IMR-90 (cell line): Measurements from ENCODE around the gene ASIC2. TPM values are rescaled to one million over a fixed set of nuclear protein-coding genes. Genes with fewer than 3 reads are reported as not detected.

Source experiments
- ATAC-seq: fragments of 200-7000 bp; cut with Tn5 transposase; 2 replicates; pipeline ENCODE4 v1.9.1; 2020; ENCODE audit warnings: low read depth, mild to moderate bottlenecking, moderate library complexity
- BruUV-seq: library from RNA; stranded (reverse); fragments of 400-500 nt; replicated peaks from 2 replicates; lab custom pipeline; 2021; lab: Mats Ljungman, UMichigan
- CTCF ChIA-PET: fragments of 300-600 bp; formaldehyde crosslinking; extraction: SDS; loops from one replicate; lab custom pipeline; 2021; ENCODE audit warnings: antibody characterized with exemption; lab: Yijun Ruan, JAX
- POLR2A ChIA-PET: fragments of 300-600 bp; sonication (Branson Sonifier 250); formaldehyde crosslinking; loops from one replicate; lab custom pipeline; 2022; ENCODE audit warnings: antibody characterized with exemption; ENCODE audit not compliant: unreplicated experiment; lab: Charles Lee
- DNase-seq: peaks from one replicate; pipeline ENCODE4 v3.0.0; 2013
- H2AFZ ChIP-seq: replicated peaks from 2 replicates; pipeline ENCODE3; 2013; ENCODE audit warnings: low read length, mild to moderate bottlenecking; ENCODE audit not compliant: poor library complexity
- H2AK5ac ChIP-seq: 2 replicates; pipeline ENCODE4 v1.6.1; 2013; ENCODE audit warnings: low read depth, low read length, inconsistent platforms
- H2AK9ac ChIP-seq: replicated peaks from 2 replicates; pipeline ENCODE3; 2013; ENCODE audit warnings: mild to moderate bottlenecking, low read depth, low read length, moderate library complexity; ENCODE audit not compliant: poor library complexity
- H2BK120ac ChIP-seq: 2 replicates; pipeline ENCODE4 v1.6.1; 2013; ENCODE audit warnings: low read depth, low read length, inconsistent platforms
- H2BK15ac ChIP-seq: 3 replicates; pipeline ENCODE4 v1.6.1; 2013; ENCODE audit warnings: low read depth, low read length, inconsistent platforms
- H2BK20ac ChIP-seq: 2 replicates; pipeline ENCODE4 v1.6.1; 2013; ENCODE audit warnings: low read depth, mild to moderate bottlenecking, inconsistent platforms, low read length, moderate library complexity
- H2BK5ac ChIP-seq: 2 replicates; pipeline ENCODE4 v1.6.1; 2013; ENCODE audit warnings: mild to moderate bottlenecking, low read depth, low read length, inconsistent platforms; ENCODE audit not compliant: poor library complexity, severe bottlenecking
- H3K14ac ChIP-seq: replicated peaks from 2 replicates; pipeline ENCODE4 v1.6.1; 2013; ENCODE audit warnings: low read depth, low read length, inconsistent platforms
- H3K18ac ChIP-seq: 2 replicates; pipeline ENCODE4 v1.6.1; 2013; ENCODE audit warnings: low read depth, low read length, control low read depth
- H3K23ac ChIP-seq: 2 replicates; pipeline ENCODE4 v1.6.1; 2013; ENCODE audit warnings: low read depth, low read length, inconsistent platforms
- H3K27ac ChIP-seq: 2 replicates; pipeline ENCODE4 v1.5.1; 2013; ENCODE audit warnings: mild to moderate bottlenecking, control low read depth, low read length; ENCODE audit not compliant: insufficient read depth
- H3K27me3 ChIP-seq: 2 replicates; pipeline ENCODE4 v1.6.1; 2013; ENCODE audit warnings: low read length; ENCODE audit not compliant: control insufficient read depth, insufficient read depth
- H3K36me3 ChIP-seq: 2 replicates; pipeline ENCODE4 v1.6.1; 2013; ENCODE audit warnings: low read length, mixed read lengths; ENCODE audit not compliant: control insufficient read depth, insufficient read depth
- H3K4ac ChIP-seq: 2 replicates; pipeline ENCODE4 v1.6.1; 2013; ENCODE audit warnings: low read depth, low read length, inconsistent platforms
- H3K4me1 ChIP-seq: 2 replicates; pipeline ENCODE4 v1.6.1; 2013; ENCODE audit warnings: low read length, mixed read lengths; ENCODE audit not compliant: control insufficient read depth, insufficient read depth
- H3K4me2 ChIP-seq: 2 replicates; pipeline ENCODE4 v1.6.1; 2013; ENCODE audit warnings: low read depth, mild to moderate bottlenecking, control low read depth, low read length, moderate library complexity
- H3K4me3 ChIP-seq: 2 replicates; pipeline ENCODE4 v1.5.1; 2013; ENCODE audit warnings: low read depth, mild to moderate bottlenecking, control low read depth, low read length, moderate library complexity; ENCODE audit not compliant: insufficient read depth
- H3K56ac ChIP-seq: 2 replicates; pipeline ENCODE4 v1.6.1; 2013; ENCODE audit warnings: low read length, inconsistent platforms; ENCODE audit not compliant: insufficient read depth; ENCODE audit errors: extremely low read depth
- H3K79me1 ChIP-seq, 2 experiments: 2 replicates each; pipeline ENCODE4 v1.6.1; 2013; ENCODE audit warnings: low read length in 2 of 2, inconsistent platforms in 1 of 2, low read depth in 1 of 2
- H3K9ac ChIP-seq: 2 replicates; pipeline ENCODE4 v1.6.1; 2013; ENCODE audit warnings: low read depth, low read length, control low read depth
- H3K9me1 ChIP-seq: 2 replicates; pipeline ENCODE4 v1.6.1; 2013; ENCODE audit warnings: low read length, inconsistent platforms; ENCODE audit not compliant: insufficient read depth
- H3K9me3 ChIP-seq: 2 replicates; pipeline ENCODE4 v1.6.1; 2013; ENCODE audit warnings: low read length; ENCODE audit not compliant: control insufficient read depth, insufficient read depth
- H4K20me1 ChIP-seq: 2 replicates; pipeline ENCODE4 v1.6.1; 2013; ENCODE audit warnings: low read length, inconsistent platforms; ENCODE audit not compliant: insufficient read depth
- H4K5ac ChIP-seq: 2 replicates; pipeline ENCODE4 v1.6.1; 2013; ENCODE audit warnings: mild to moderate bottlenecking, low read depth, low read length, control low read depth
- H4K8ac ChIP-seq, 2 experiments: 2 replicates each; pipeline ENCODE4 v1.6.1; 2013; ENCODE audit warnings: low read depth in 2 of 2, low read length in 2 of 2, control low read depth in 1 of 2, inconsistent platforms in 1 of 2
- H4K91ac ChIP-seq: 2 replicates; pipeline ENCODE4 v1.6.1; 2013; ENCODE audit warnings: low read depth, low read length, inconsistent platforms; ENCODE audit not compliant: insufficient read depth
- NFE2L2 ChIP-seq: fragments of 150-350 bp; IDR thresholded peaks from 2 replicates; pipeline ENCODE4 v1.6.1; 2016; ENCODE audit warnings: low read depth, mild to moderate bottlenecking, low read length
- POLR2A ChIP-seq: IDR thresholded peaks from 2 replicates; pipeline ENCODE4 v1.6.1; 2012; ENCODE audit warnings: mild to moderate bottlenecking, low read depth, low read length
- RAD21 ChIP-seq: IDR thresholded peaks from 2 replicates; pipeline ENCODE4 v1.6.1; 2012; ENCODE audit warnings: low read length, improper control_type of control experiment
- RCOR1 ChIP-seq: IDR thresholded peaks from 2 replicates; pipeline ENCODE4 v1.6.1; 2012; ENCODE audit warnings: mild to moderate bottlenecking, low read length, improper control_type of control experiment; ENCODE audit not compliant: insufficient replicate concordance
- SMC3 ChIP-seq: fragments of 150-350 bp; IDR thresholded peaks from 2 replicates; pipeline ENCODE4 v1.6.1; 2016; ENCODE audit warnings: low read depth, mild to moderate bottlenecking, antibody characterized with exemption, low read length, moderate library complexity
- WGBS, 2 experiments: methylation state at CpG; one replicate each; pipeline versions ENCODE4 v1.1.5 to v1.1.7; 2013; ENCODE audit warnings: missing lambda C conversion rate in 2 of 2; ENCODE audit not compliant: insufficient read length in 1 of 2; ENCODE audit errors: extremely low coverage in 2 of 2; 5-methylcytosine and 5-hydroxymethylcytosine counted together
- dilution Hi-C: fragments of 300-500 bp; cut with HindIII; formaldehyde crosslinking; loops from one replicate; pipeline ENCODE4 v1.14.3; 2018; ENCODE audit warnings: low sequenced_read_pairs; ENCODE audit not compliant: unreplicated experiment
- in situ Hi-C: fragments of 300-500 bp; cut with MboI; formaldehyde crosslinking; loops from 3 replicates; pipeline ENCODE4 v1.14.3; 2019; ENCODE audit warnings: low sequenced_read_pairs, inconsistent platforms, mixed read lengths
- intact Hi-C: fragments of 100-400 bp; cut with micrococcal nuclease; formaldehyde crosslinking; loops from 2 replicates; pipeline ENCODE4 v1.10.0; 2022
- polyA plus RNA-seq, 3 experiments: library from polyadenylated mRNA; depleted of rRNA; stranded (reverse); fragments of >200 nt; gene quantifications; 2 replicates each; pipeline ENCODE4 v1.2.3, GENCODE V29; 2012; ENCODE audit warnings: low replicate concordance in 1 of 3
- total RNA-seq: library from RNA; depleted of rRNA; stranded (reverse); fragments of >200 nt; gene quantifications from 2 replicates; pipeline ENCODE4 v1.2.3, GENCODE V29; 2012
- TF ChIP-seq, protein P1 (sequence below): conservative IDR thresholded peaks from 2 replicates; pipeline ENCODE4 v1.5.1; 2012; ENCODE audit warnings: mild to moderate bottlenecking, low read depth, low read length, improper control_type of control experiment

Gene ASIC2
- total and polyA plus RNA-seq, 2 of the 4 experiments (the other 2 are of a cell fraction): under 0.01 to 0.15 TPM

DNA sequence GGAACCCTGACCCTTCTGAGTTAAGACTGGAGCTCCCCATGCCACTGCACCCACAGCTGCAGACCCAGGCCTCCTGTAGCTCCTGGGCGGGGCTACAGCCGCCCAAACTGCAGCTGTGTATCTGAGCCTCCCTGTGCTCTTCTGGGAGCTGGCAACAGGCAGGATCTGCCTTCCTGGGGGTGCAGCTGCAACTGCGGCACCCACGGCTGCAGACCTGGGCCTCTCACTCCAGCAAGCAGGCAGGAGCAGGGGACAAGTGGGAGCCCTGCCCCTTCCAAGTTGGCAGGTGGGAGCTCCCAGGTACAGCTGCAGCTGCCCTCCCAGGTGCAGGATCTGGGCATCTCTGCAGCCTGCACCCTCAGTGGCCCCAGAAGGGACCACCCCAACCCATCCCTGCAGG, 259.9 kb downstream of the ASIC2 start:
- ChIA-PET CTCF (no interaction called here), POLR2A (no interaction called here)
- Histone ChIP-seq H3K4me2 (no peak overlapping the region), H2BK15ac (no peak overlapping the region), H3K79me1 (no peaks in the 10 kb centered on the region), H3K14ac (no peak overlapping the region), H4K20me1 (no peaks in the 10 kb centered on the region), H3K9me1 (no peaks in the 10 kb centered on the region), H3K4me1 (no peaks in the 10 kb centered on the region), H2AK5ac (no peak overlapping the region), H3K4ac (no peak overlapping the region), H2BK20ac (no peak overlapping the region), H3K9me3 (no peaks in the 10 kb centered on the region), H3K23ac (no peak overlapping the region), H4K8ac (no peak overlapping the region), H4K91ac (no peak overlapping the region), H3K36me3 (no peaks in the 10 kb centered on the region), H3K9ac (no peak overlapping the region), H2AFZ (no peak overlapping the region), H2BK120ac (no peak overlapping the region), H2AK9ac (no peak overlapping the region), H3K4me3 (no peak overlapping the region), H3K18ac (no peak overlapping the region), H2BK5ac (no peak overlapping the region), H4K5ac (no peak overlapping the region), H3K27ac (no peak overlapping the region), H3K56ac (no peak overlapping the region), H3K27me3 (no peaks in the 10 kb centered on the region; the same call in 1 of the 2 replicates)
- 67% methylated on average over 3 of the region's 4 CpGs; no CpG with 5 or more reads in 1 of the 2 experiments for WGBS, 2 experiments
- TF ChIP-seq POLR2A (no peak), NFE2L2 (no peak), SMC3 (no peak), RAD21 (no peak), RCOR1 (no peak)
- TF ChIP-seq, protein P1, sequence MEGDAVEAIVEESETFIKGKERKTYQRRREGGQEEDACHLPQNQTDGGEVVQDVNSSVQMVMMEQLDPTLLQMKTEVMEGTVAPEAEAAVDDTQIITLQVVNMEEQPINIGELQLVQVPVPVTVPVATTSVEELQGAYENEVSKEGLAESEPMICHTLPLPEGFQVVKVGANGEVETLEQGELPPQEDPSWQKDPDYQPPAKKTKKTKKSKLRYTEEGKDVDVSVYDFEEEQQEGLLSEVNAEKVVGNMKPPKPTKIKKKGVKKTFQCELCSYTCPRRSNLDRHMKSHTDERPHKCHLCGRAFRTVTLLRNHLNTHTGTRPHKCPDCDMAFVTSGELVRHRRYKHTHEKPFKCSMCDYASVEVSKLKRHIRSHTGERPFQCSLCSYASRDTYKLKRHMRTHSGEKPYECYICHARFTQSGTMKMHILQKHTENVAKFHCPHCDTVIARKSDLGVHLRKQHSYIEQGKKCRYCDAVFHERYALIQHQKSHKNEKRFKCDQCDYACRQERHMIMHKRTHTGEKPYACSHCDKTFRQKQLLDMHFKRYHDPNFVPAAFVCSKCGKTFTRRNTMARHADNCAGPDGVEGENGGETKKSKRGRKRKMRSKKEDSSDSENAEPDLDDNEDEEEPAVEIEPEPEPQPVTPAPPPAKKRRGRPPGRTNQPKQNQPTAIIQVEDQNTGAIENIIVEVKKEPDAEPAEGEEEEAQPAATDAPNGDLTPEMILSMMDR: no peak
- dilution Hi-C loops (no loop called here), in situ Hi-C loops (no loop called here), intact Hi-C loops (no loop called here)
- no peak for DNase-seq
- BruUV-seq: no TSS peak
- ATAC-seq: no peak
